GM12875 (cell line): ENCODE measurements around the gene NCAPH2.

Source experiments
- H3K4me3 ChIP-seq: one replicate; pipeline ENCODE4 v1.5.1; 2011; ENCODE audit warnings: low read depth, low read length, control low read depth
- CTCF ChIP-seq: IDR thresholded peaks from 2 replicates; pipeline ENCODE4 v1.5.1; 2011; ENCODE audit warnings: low read depth, mild to moderate bottlenecking, control low read depth, inconsistent platforms, low read length, moderate library complexity, borderline replicate concordance; ENCODE audit not compliant: insufficient read depth

Gene NCAPH2

GRCh38 chr22:50469377-50470305 lies 38.4 kb upstream of the NCAPH2 start:
- TF ChIP-seq CTCF = peak; percentile 24; the same call in 1 of the 2 replicates
- H3K4me3 ChIP-seq = no peak overlapping the region

GRCh38 chr22:50470491-50470890 lies 37.5 kb upstream of the NCAPH2 start:
- H3K4me3 ChIP-seq = no peak overlapping the region
- TF ChIP-seq CTCF = no peak

GRCh38 chr22:50471197-50471847 lies 36.7 kb upstream of the NCAPH2 start:
- H3K4me3 ChIP-seq = no peak overlapping the region
- TF ChIP-seq CTCF = no peak

GRCh38 chr22:50471962-50472361 lies 36.1 kb upstream of the NCAPH2 start:
- TF ChIP-seq CTCF = no peak
- H3K4me3 ChIP-seq = no peak overlapping the region

GRCh38 chr22:50473088-50473487 lies 34.9 kb upstream of the NCAPH2 start:
- peak; percentile 72 for TF ChIP-seq CTCF
- peak overlapping the region; percentile 74 for H3K4me3 ChIP-seq

- TF ChIP-seq CTCF = no peak
- H3K4me3 ChIP-seq = peak overlapping the region; percentile 74
Measured at GRCh38 chr22:50473855-50474671, 34.0 kb upstream of the NCAPH2 start.
